Memory B cell (primary cell): ENCODE results near the gene ANO2.

Experiments
- ATAC-seq: fragments of 150-1000 bp; cut with Tn5 transposase; 2 replicates; pipeline ENCODE4 v1.10.0; 2021; ENCODE audit warnings: low read depth, mild to moderate bottlenecking, moderate library complexity
- DNase-seq, 2 donors: peaks; one replicate each; pipeline ENCODE4 v3.0.0; 2022; ENCODE audit warnings: low spot score in 2 of 2
- H3K27ac Mint-ChIP-seq: one replicate; pipeline ENCODE4 v1.8.0; 2022; ENCODE audit warnings: mild to moderate bottlenecking, moderate library complexity, mixed read lengths
- H3K27me3 Mint-ChIP-seq: one replicate; pipeline ENCODE4 v1.8.0; 2022; ENCODE audit warnings: mixed read lengths
- H3K36me3 Mint-ChIP-seq: one replicate; pipeline ENCODE4 v1.8.0; 2022; ENCODE audit warnings: mild to moderate bottlenecking, mixed read lengths
- H3K4me1 Mint-ChIP-seq: one replicate; pipeline ENCODE4 v1.8.0; 2022; ENCODE audit warnings: mixed read lengths
- H3K4me3 Mint-ChIP-seq: one replicate; pipeline ENCODE4 v1.8.0; 2022; ENCODE audit warnings: mild to moderate bottlenecking, moderate library complexity, mixed read lengths
- H3K9me3 Mint-ChIP-seq: one replicate; pipeline ENCODE4 v1.8.0; 2022; ENCODE audit warnings: mixed read lengths

The ANO2 gene

GRCh38 chr12:5733136-5733755, 211.8 kb downstream of the ANO2 start:
- H3K9me3 Mint-ChIP-seq: no peaks in the 10 kb centered on the region

GRCh38 chr12:5730962-5731361, 214.1 kb downstream of the ANO2 start:
- Mint-ChIP-seq H3K27ac (no peak overlapping the region), H3K4me3 (no peak overlapping the region), H3K27me3 (peaks cover 2% of the 10 kb centered on the region), H3K9me3 (no peaks in the 10 kb centered on the region), H3K4me1 (no peaks in the 10 kb centered on the region), H3K36me3 (no peaks in the 10 kb centered on the region)
- ATAC-seq (no peak), DNase-seq (no peak)

More at GRCh38 chr12:5733136-5733755, 211.8 kb downstream of the ANO2 start:
- ATAC-seq (no peak), DNase-seq (no peak)
- Mint-ChIP-seq H3K36me3 (no peaks in the 10 kb centered on the region), H3K27me3 (peaks cover 2% of the 10 kb centered on the region), H3K4me3 (no peak overlapping the region), H3K4me1 (no peaks in the 10 kb centered on the region), H3K27ac (no peak overlapping the region)

GRCh38 chr12:5723711-5724252, 221.3 kb downstream of the ANO2 start:
- DNase-seq (no peak), ATAC-seq (no peak)
- Mint-ChIP-seq H3K9me3 (no peaks in the 10 kb centered on the region), H3K27me3 (peaks cover 13% of the 10 kb centered on the region), H3K4me1 (no peaks in the 10 kb centered on the region), H3K36me3 (no peaks in the 10 kb centered on the region), H3K4me3 (no peak overlapping the region), H3K27ac (no peak overlapping the region)

- Mint-ChIP-seq H3K27ac (no peak overlapping the region), H3K4me3 (no peak overlapping the region), H3K27me3 (peaks cover 15% of the 10 kb centered on the region), H3K9me3 (no peaks in the 10 kb centered on the region), H3K4me1 (no peaks in the 10 kb centered on the region), H3K36me3 (no peaks in the 10 kb centered on the region)
- DNase-seq (no peak), ATAC-seq (no peak)
These were observed 222.0 kb downstream of the ANO2 start for GRCh38 chr12:5723071-5723470.

GRCh38 chr12:5720381-5721005, 224.6 kb downstream of the ANO2 start:
- DNase-seq (no peak), ATAC-seq (no peak)
- H3K4me3 Mint-ChIP-seq: no peak overlapping the region
- H3K27ac Mint-ChIP-seq: no peak overlapping the region
- no peaks in the 10 kb centered on the region for H3K4me1 Mint-ChIP-seq
- H3K36me3 Mint-ChIP-seq: no peaks in the 10 kb centered on the region
- H3K27me3 Mint-ChIP-seq: peaks cover 13% of the 10 kb centered on the region
- H3K9me3 Mint-ChIP-seq: no peaks in the 10 kb centered on the region

GRCh38 chr12:5718680-5719079, 226.4 kb downstream of the ANO2 start:
- H3K27ac Mint-ChIP-seq: no peak overlapping the region
- no peak for DNase-seq
- H3K9me3 Mint-ChIP-seq: no peaks in the 10 kb centered on the region
- H3K4me3 Mint-ChIP-seq: no peak overlapping the region
- H3K4me1 Mint-ChIP-seq: no peaks in the 10 kb centered on the region
- H3K36me3 Mint-ChIP-seq: no peaks in the 10 kb centered on the region
- H3K27me3 Mint-ChIP-seq: peaks cover 9% of the 10 kb centered on the region
- ATAC-seq: no peak

- DNase-seq: no peak
- no peak for ATAC-seq
- no peaks in the 10 kb centered on the region for H3K4me1 Mint-ChIP-seq
- no peak overlapping the region for H3K4me3 Mint-ChIP-seq
- no peak overlapping the region for H3K27ac Mint-ChIP-seq
- peaks cover 8% of the 10 kb centered on the region for H3K27me3 Mint-ChIP-seq
- H3K36me3 Mint-ChIP-seq: no peaks in the 10 kb centered on the region
- H3K9me3 Mint-ChIP-seq: no peaks in the 10 kb centered on the region
These were observed 227.0 kb downstream of the ANO2 start for GRCh38 chr12:5718073-5718472.

GRCh38 chr12:5716976-5717375, 228.1 kb downstream of the ANO2 start:
- no peak overlapping the region for H3K4me3 Mint-ChIP-seq
- no peak for ATAC-seq

GRCh38 chr12:5716201-5716600, 228.9 kb downstream of the ANO2 start:
- Mint-ChIP-seq H3K27me3 (peaks cover 10% of the 10 kb centered on the region), H3K4me1 (no peaks in the 10 kb centered on the region), H3K36me3 (no peaks in the 10 kb centered on the region), H3K4me3 (no peak overlapping the region), H3K9me3 (no peaks in the 10 kb centered on the region), H3K27ac (no peak overlapping the region)
- ATAC-seq: no peak
- no peak for DNase-seq

More at GRCh38 chr12:5716976-5717375, 228.1 kb downstream of the ANO2 start:
- Mint-ChIP-seq H3K27me3 (peaks cover 10% of the 10 kb centered on the region), H3K27ac (no peak overlapping the region), H3K36me3 (no peaks in the 10 kb centered on the region), H3K4me1 (no peaks in the 10 kb centered on the region), H3K9me3 (no peaks in the 10 kb centered on the region)
- no peak for DNase-seq

GRCh38 chr12:5715021-5715420, 230.0 kb downstream of the ANO2 start:
- H3K36me3 Mint-ChIP-seq: no peaks in the 10 kb centered on the region
- no peak overlapping the region for H3K27ac Mint-ChIP-seq
- no peak overlapping the region for H3K4me3 Mint-ChIP-seq
- no peaks in the 10 kb centered on the region for H3K9me3 Mint-ChIP-seq
- peaks cover 6% of the 10 kb centered on the region for H3K27me3 Mint-ChIP-seq
- H3K4me1 Mint-ChIP-seq: no peaks in the 10 kb centered on the region
- ATAC-seq (no peak), DNase-seq (no peak)

GRCh38 chr12:5713599-5714081, 231.4 kb downstream of the ANO2 start:
- Mint-ChIP-seq H3K4me3 (no peak overlapping the region), H3K4me1 (no peaks in the 10 kb centered on the region), H3K27ac (no peak overlapping the region), H3K36me3 (no peaks in the 10 kb centered on the region), H3K27me3 (peaks cover 6% of the 10 kb centered on the region), H3K9me3 (no peaks in the 10 kb centered on the region)
- DNase-seq: no peak
- no peak for ATAC-seq

- H3K4me1 Mint-ChIP-seq: no peaks in the 10 kb centered on the region
- no peak overlapping the region for H3K27ac Mint-ChIP-seq
- H3K9me3 Mint-ChIP-seq: peaks cover 7% of the 10 kb centered on the region
- no peak overlapping the region for H3K4me3 Mint-ChIP-seq
- H3K36me3 Mint-ChIP-seq: no peaks in the 10 kb centered on the region
- ATAC-seq: no peak
- DNase-seq: no peak
- peaks cover 9% of the 10 kb centered on the region for H3K27me3 Mint-ChIP-seq
These were observed 234.7 kb downstream of the ANO2 start for GRCh38 chr12:5710260-5710878.

- ATAC-seq: no peak
- Mint-ChIP-seq H3K27ac (no peak overlapping the region), H3K36me3 (no peaks in the 10 kb centered on the region), H3K4me1 (no peaks in the 10 kb centered on the region), H3K4me3 (no peak overlapping the region), H3K9me3 (peaks cover 7% of the 10 kb centered on the region), H3K27me3 (peaks cover 9% of the 10 kb centered on the region)
- DNase-seq: no peak
These were observed 236.7 kb downstream of the ANO2 start for GRCh38 chr12:5708371-5708770.

GRCh38 chr12:5706247-5706646, 238.8 kb downstream of the ANO2 start:
- no peak for ATAC-seq
- peaks cover 7% of the 10 kb centered on the region for H3K9me3 Mint-ChIP-seq
- no peaks in the 10 kb centered on the region for H3K4me1 Mint-ChIP-seq

More at GRCh38 chr12:5706247-5706646, 238.8 kb downstream of the ANO2 start:
- DNase-seq: no peak
- Mint-ChIP-seq H3K27ac (no peak overlapping the region), H3K4me3 (no peak overlapping the region), H3K27me3 (peaks cover 6% of the 10 kb centered on the region), H3K36me3 (no peaks in the 10 kb centered on the region)
